Measurements from ENCODE around the gene EIF2S3. TPM values are rescaled to one million over a fixed set of nuclear protein-coding genes. Genes with fewer than 3 reads are reported as not detected.

Gene EIF2S3
- total and polyA plus RNA-seq, 2 of the 13 experiments (the other 11 are each of a cell fraction or from before 2014, with no cell fraction given): 61.0 to 183 TPM

GRCh38 chrX:24085101-24085500 is 30.3 kb downstream of the EIF2S3 start (continued):
- TF ChIP-seq ZHX2 (IDR thresholded peaks at IDR 0.05; ENCODE audit: low read depth) (no peak), ZHX2 (CRISPR knock-in tag; IDR thresholded peaks at IDR 0.05; ENCODE audit: borderline replicate concordance) (no peak), KDM4B (CRISPR knock-in tag; IDR thresholded peaks at IDR 0.05) (no peak), IKZF4 (CRISPR knock-in tag; IDR thresholded peaks at IDR 0.05; ENCODE audit: borderline replicate concordance, low read depth, not compliant biosample characterization) (no peak), GABPB1 (CRISPR knock-in tag; IDR thresholded peaks at IDR 0.05) (no peak)

GRCh38 chrX:24090300-24091200 is 35.8 kb downstream of the EIF2S3 start:
- FAIRE-seq: no peak
- Histone ChIP-seq H3K9ac (ENCODE audit: insufficient read depth, low read depth, low read length) (no peak overlapping the region), H3K27ac (ENCODE audit: extremely low read length, insufficient read depth, low read length) (no peak overlapping the region), H3K27me3 (ENCODE audit: control insufficient read depth in 1 of 2, insufficient read depth in 2 of 2, low read length in 2 of 2) (no peaks in the 10 kb centered on the region), H3K4me1 (ENCODE audit: insufficient read depth, low read length) (no peaks in the 10 kb centered on the region), H3K4me3 (replicated peaks in 1 of 3; ENCODE audit: insufficient read depth in 1 of 3, low read depth in 2 of 3, low read length in 3 of 3) (no peak overlapping the region), H3K79me2 (ENCODE audit: insufficient read depth, low read length) (no peaks in the 10 kb centered on the region), H2AFZ (ENCODE audit: low read length) (no peak overlapping the region), H3K9me3 (ENCODE audit: low read length) (no peaks in the 10 kb centered on the region), H3K36me3 (replicated peaks in 1 of 2; ENCODE audit: control insufficient read depth in 1 of 2, insufficient read depth in 2 of 2, low read length in 2 of 2) (no peaks in the 10 kb centered on the region), H4K20me1 (ENCODE audit: insufficient read depth, low read length) (no peaks in the 10 kb centered on the region), H3K4me2 (ENCODE audit: low read depth, low read length) (no peak overlapping the region)
- no TSS peak for BruUV-seq (replicated peaks)
- intact Hi-C loops (cut with micrococcal nuclease; ENCODE audit: unreplicated experiment) (no loop called here), in situ Hi-C loops (cut with HindIII; ENCODE audit: extremely low pct_ligation_motif_present, low pct_unique_long_range_greater_than_20kb) (no loop called here)
- CTCF ChIA-PET (ENCODE audit: low intra/inter-chr PET ratio, low total read pairs): no interaction called here
- DNase-seq (ENCODE audit: low spot score): no peak
- POLR2A ChIA-PET: no interaction called here
- 43% methylated on average over 4 of the region's 4 CpGs for WGBS (ENCODE audit: low lambda C conversion rate)
- no peak for ATAC-seq
- no peak for TF ChIP-seq SP140L (CRISPR knock-in tag; IDR thresholded peaks at IDR 0.05; ENCODE audit: borderline replicate concordance)
- TF ChIP-seq ZNF205 (CRISPR knock-in tag; IDR thresholded peaks at IDR 0.05): no peak
- TF ChIP-seq ELF4 (CRISPR knock-in tag; IDR thresholded peaks at IDR 0.05; ENCODE audit: borderline replicate concordance): no peak
- no peak for TF ChIP-seq MIER3 (CRISPR knock-in tag; IDR thresholded peaks at IDR 0.05; ENCODE audit: borderline replicate concordance)
- no peak for TF ChIP-seq PTBP1 (IDR thresholded peaks at IDR 0.05; ENCODE audit: low read depth, low read length, poor library complexity, severe bottlenecking)
- no peak for TF ChIP-seq ZNF460 (CRISPR knock-in tag; IDR thresholded peaks at IDR 0.05; ENCODE audit: borderline replicate concordance)
- TF ChIP-seq HDAC6 (IDR thresholded peaks at IDR 0.05; ENCODE audit: low read depth, low read length): no peak
- no peak for TF ChIP-seq PHB2 (IDR thresholded peaks at IDR 0.05; ENCODE audit: partially characterized antibody)
- TF ChIP-seq DNMT3B (CRISPR knock-in tag; conservative IDR thresholded peaks at IDR 0.05): no peak
- no peak for TF ChIP-seq ZNF3 (CRISPR knock-in tag; IDR thresholded peaks at IDR 0.05)
- no peak for TF ChIP-seq STAG1 (CRISPR knock-in tag; IDR thresholded peaks at IDR 0.05)
- TF ChIP-seq TFDP2 (CRISPR knock-in tag; IDR thresholded peaks at IDR 0.05): no peak
